Testis (tissue), 3 donors: ENCODE results near the gene GPR161. TPM values are rescaled to one million over a fixed set of nuclear protein-coding genes. Genes with fewer than 3 reads are reported as not detected.
A peak's percentile ranks its signal among the peaks of the same experiment; 100 is the strongest.

Source experiments
- DNase-seq: peaks from one replicate; pipeline ENCODE4 v3.0.0-alpha.2; 2019
- H3K27ac ChIP-seq, 2 donors: fragments of 200-600 bp; sonication (generic); one replicate each; pipeline ENCODE4 v1.5.1; 2019
- H3K27me3 ChIP-seq: fragments of 200-600 bp; sonication (generic); one replicate; pipeline ENCODE4 v1.5.1; 2019
- H3K36me3 ChIP-seq: fragments of 200-600 bp; sonication (generic); one replicate; pipeline ENCODE4 v1.5.1; 2017; ENCODE audit warnings: low read depth; ENCODE audit errors: missing control alignments
- H3K4me1 ChIP-seq: fragments of 200-600 bp; sonication (generic); one replicate; pipeline ENCODE4 v1.5.1; 2019
- H3K4me3 ChIP-seq, 2 donors: fragments of 200-600 bp; sonication (generic); one replicate each; pipeline ENCODE4 v1.5.1; 2017 to 2019
- H3K9me3 ChIP-seq: fragments of 200-600 bp; sonication (generic); one replicate; pipeline ENCODE4 v1.5.1; 2017
- POLR2A ChIP-seq: fragments of 450-650 bp; IDR thresholded peaks from one replicate; pipeline ENCODE4 v1.6.1; 2017; ENCODE audit warnings: antibody characterized with exemption, mild to moderate bottlenecking, moderate library complexity
- WGBS, 2 donors: methylation state at CpG; one replicate each; pipeline ENCODE4 v1.1.5; 2018; 5-methylcytosine and 5-hydroxymethylcytosine counted together
- intact Hi-C: fragments of 100-400 bp; cut with DNase I; formaldehyde crosslinking; loops from one replicate; pipeline ENCODE4 v1.15.1; 2023; ENCODE audit warnings: low total_unique reads
- polyA plus RNA-seq: library from polyadenylated mRNA; stranded (reverse); fragments of 350-450 nt; fragmentation: Illumina TruSeq; extraction: RNeasy Lipid Tissue Mini Kit (QIAGEN cat#74804); gene quantifications from one replicate; pipeline ENCODE4 v1.2.3, GENCODE V29; 2014; ENCODE audit warnings: low read depth, low replicate concordance; ENCODE audit not compliant: insufficient read depth
- total RNA-seq, 2 donors: library from RNA; depleted of rRNA; stranded (reverse); fragments of >200 nt; gene quantifications; one replicate each; pipeline ENCODE4 v1.2.3, GENCODE V29; 2016
- TF ChIP-seq, protein P1 (sequence below), 3 experiments: fragments of 450-650 bp in 2 of 3; fragments of 200-600 bp in 1 of 3; sonication (generic) in 1 of 3; IDR thresholded peaks; one replicate each; pipeline ENCODE4 v1.5.1; 2016 to 2019; ENCODE audit warnings: antibody characterized with exemption in 3 of 3, mild to moderate bottlenecking in 2 of 3, moderate library complexity in 1 of 3

GPR161 gene
- total and polyA plus RNA-seq, 3 donors from 2014 or later = 3.7 to 6.7 (median 6.1) TPM

DNA sequence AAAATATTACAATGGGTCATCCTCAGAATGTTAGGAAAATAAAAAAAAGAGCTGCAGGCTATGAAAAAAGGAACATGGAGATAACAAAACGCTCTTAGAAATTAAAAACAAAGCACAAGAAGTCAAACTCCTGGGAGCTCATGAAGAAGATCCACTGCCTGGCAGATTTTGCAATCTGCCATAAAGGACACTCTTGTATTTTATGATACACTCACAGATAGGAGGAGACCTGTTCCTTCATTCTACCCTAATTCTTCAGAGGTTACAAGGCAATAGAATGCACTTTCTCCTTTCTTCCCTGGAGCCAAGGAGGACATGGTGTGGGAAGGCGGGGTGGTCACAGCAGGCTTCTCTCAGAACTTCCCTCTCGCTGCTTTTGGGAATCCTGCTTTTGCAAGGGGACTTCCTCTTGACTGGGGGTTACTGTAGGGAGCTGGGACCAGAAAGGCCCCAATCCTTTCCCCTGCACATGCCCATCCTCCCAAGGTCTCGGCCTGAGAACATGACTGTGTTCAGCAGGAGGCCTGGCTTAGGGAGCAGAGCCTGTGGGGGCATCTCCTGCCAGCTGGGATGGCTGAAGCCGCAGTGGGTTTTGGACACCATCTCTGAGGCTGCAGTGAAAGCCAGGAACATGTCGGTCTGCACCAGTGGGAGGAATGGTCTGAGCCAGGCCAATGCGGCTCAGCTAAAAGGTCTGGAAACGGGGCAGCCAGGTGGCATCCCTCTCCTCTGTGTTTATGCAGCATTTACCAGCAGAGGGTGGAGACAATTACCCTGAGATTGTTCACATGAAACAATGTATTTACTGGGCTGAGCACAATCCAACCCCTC lies 44.8 kb downstream of the GPR161 start:
- intact Hi-C loops = no loop called here
- Histone ChIP-seq H3K9me3 (no peaks in the 10 kb centered on the region), H3K36me3 (no peaks in the 10 kb centered on the region), H3K4me1 (peaks cover 35% of the 10 kb centered on the region), H3K4me3 (no peak overlapping the region), H3K27me3 (no peaks in the 10 kb centered on the region), H3K27ac (peak overlapping the region; percentile 77 to 82)
- peak; percentile 43 for DNase-seq
- TF ChIP-seq, protein P1, sequence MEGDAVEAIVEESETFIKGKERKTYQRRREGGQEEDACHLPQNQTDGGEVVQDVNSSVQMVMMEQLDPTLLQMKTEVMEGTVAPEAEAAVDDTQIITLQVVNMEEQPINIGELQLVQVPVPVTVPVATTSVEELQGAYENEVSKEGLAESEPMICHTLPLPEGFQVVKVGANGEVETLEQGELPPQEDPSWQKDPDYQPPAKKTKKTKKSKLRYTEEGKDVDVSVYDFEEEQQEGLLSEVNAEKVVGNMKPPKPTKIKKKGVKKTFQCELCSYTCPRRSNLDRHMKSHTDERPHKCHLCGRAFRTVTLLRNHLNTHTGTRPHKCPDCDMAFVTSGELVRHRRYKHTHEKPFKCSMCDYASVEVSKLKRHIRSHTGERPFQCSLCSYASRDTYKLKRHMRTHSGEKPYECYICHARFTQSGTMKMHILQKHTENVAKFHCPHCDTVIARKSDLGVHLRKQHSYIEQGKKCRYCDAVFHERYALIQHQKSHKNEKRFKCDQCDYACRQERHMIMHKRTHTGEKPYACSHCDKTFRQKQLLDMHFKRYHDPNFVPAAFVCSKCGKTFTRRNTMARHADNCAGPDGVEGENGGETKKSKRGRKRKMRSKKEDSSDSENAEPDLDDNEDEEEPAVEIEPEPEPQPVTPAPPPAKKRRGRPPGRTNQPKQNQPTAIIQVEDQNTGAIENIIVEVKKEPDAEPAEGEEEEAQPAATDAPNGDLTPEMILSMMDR (IDR thresholded peaks at IDR 0.05) = no peak
- no peak for TF ChIP-seq POLR2A
- WGBS, 2 donors = 45 to 47% methylated on average over 4 to 8 of the region's 8 CpGs

DNA sequence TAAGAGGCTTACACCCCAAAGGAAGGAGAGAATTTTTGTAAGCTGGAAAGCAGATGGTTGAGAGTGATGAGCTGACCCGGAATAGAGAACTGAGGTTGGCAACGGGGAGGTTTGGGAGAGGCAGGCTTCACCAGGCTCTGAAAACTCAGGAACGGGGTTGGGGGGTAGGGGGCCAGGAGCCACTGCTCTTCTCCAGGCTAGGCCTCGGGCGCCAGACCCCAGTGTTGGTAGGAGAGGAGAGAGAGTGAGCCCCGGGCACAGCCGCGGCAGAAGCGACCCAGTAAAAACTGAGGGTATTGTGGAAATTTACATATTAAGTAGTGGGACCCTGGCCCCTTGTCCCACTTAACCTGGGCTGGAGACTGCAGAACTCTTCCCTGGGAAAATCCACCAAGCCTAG lies 45.7 kb downstream of the GPR161 start:
- Histone ChIP-seq H3K27me3 (no peaks in the 10 kb centered on the region), H3K36me3 (no peaks in the 10 kb centered on the region), H3K9me3 (no peaks in the 10 kb centered on the region), H3K27ac (peak overlapping the region in 1 of 2 donors; percentile 82), H3K4me1 (peaks cover 35% of the 10 kb centered on the region), H3K4me3 (no peak overlapping the region)
- TF ChIP-seq, protein P1 (IDR thresholded peaks at IDR 0.05) = no peak
- no peak for TF ChIP-seq POLR2A
- WGBS, 2 donors = 89% methylated on average over 9 of the region's 9 CpGs
- DNase-seq = no peak
- intact Hi-C loops = no loop called here

DNA sequence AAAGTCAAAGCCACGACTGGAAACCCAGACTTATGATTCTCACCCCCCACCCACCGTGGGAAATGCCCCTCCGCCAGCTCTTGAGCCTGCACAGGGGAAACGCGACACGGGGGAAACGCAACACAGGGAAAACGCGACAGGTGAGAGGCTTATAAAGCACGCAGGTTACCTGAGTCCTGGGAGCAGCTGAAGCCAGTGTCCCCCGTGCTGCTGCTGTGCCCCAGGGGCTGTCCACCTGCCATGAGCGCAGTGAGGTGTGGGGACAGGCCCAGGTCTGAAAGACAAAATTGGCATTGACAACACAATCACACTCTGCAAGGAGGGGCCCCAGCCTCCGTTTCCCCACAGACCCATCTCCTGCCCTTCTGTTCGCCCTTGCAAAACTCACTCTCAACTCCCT lies 46.3 kb downstream of the GPR161 start:
- no peak for TF ChIP-seq POLR2A
- TF ChIP-seq, protein P1 (IDR thresholded peaks at IDR 0.05) = no peak
- Histone ChIP-seq H3K9me3 (no peaks in the 10 kb centered on the region), H3K4me3 (no peak overlapping the region), H3K36me3 (no peaks in the 10 kb centered on the region), H3K27me3 (no peaks in the 10 kb centered on the region), H3K27ac (no peak overlapping the region), H3K4me1 (peaks cover 35% of the 10 kb centered on the region)
- no peak for DNase-seq
- 90 to 98% methylated on average over 14 of the region's 14 CpGs for WGBS, 2 donors
- intact Hi-C loops = no loop called here

DNA sequence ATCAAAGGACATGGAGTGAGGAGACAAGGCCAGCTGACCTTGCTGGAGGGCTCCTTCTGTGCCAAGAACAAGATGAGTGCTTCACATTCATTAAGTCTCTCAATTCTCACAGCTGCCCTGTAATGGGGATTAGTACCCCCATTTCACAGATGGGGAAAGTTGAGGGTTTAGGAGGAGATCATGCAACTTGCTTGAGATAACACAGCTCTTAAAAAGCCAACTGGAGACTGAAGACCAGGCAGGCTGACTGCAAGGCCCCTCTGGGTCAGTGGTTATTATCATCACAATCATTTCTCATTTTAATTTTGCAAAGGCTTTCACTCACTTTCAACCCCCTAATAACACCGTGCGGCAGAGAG lies 46.8 kb downstream of the GPR161 start:
- Histone ChIP-seq H3K27ac (no peak overlapping the region), H3K4me3 (no peak overlapping the region), H3K27me3 (no peaks in the 10 kb centered on the region), H3K4me1 (peaks cover 37% of the 10 kb centered on the region), H3K36me3 (no peaks in the 10 kb centered on the region), H3K9me3 (no peaks in the 10 kb centered on the region)
- intact Hi-C loops = loop anchor here (10.0 kb wide), 1 partner anchor 45 kb away; the partner anchor contains the start of gene GPR161
- 98% methylated on average over 2 of the region's 2 CpGs for WGBS, 2 donors
- TF ChIP-seq, protein P1 (IDR thresholded peaks at IDR 0.05) = no peak
- no peak for TF ChIP-seq POLR2A
- no peak for DNase-seq
